ENCODE data around the gene RXRA. TPM values are rescaled to one million over a fixed set of nuclear protein-coding genes. Genes with fewer than 3 reads are reported as not detected.

RXRA gene
- total RNA-seq, 1 donor from 2014 or later, result 49.4 TPM

GRCh38 chr9:134313470-134313869, 12.8 kb upstream of the RXRA start:
- Histone ChIP-seq H3K36me3 (no peaks in the 10 kb centered on the region), H3K27me3 (no peaks in the 10 kb centered on the region), H3K4me1 (peaks cover 15% of the 10 kb centered on the region), H3K27ac (no peak overlapping the region), H3K4me3 (no peak overlapping the region), H3K9me3 (no peaks in the 10 kb centered on the region)
- intact Hi-C loops (cut with DNase I), result no loop called here
- DNase-seq (ENCODE audit: extremely low spot score in 2 of 2), result no peak
- no peak for TF ChIP-seq POLR2A (IDR thresholded peaks at IDR 0.05)
- no peak for TF ChIP-seq POLR2AphosphoS5 (IDR thresholded peaks at IDR 0.05; ENCODE audit: insufficient read depth in 1 of 2, low read depth in 1 of 2)
- TF ChIP-seq CTCF (IDR thresholded peaks at IDR 0.05), result no peak

- H3K4me3 ChIP-seq, result no peak overlapping the region
- no peaks in the 10 kb centered on the region for H3K27me3 ChIP-seq
- H3K27ac ChIP-seq, result no peak overlapping the region
- H3K36me3 ChIP-seq, result no peaks in the 10 kb centered on the region
- DNase-seq (ENCODE audit: extremely low spot score in 2 of 2), result no peak
- H3K9me3 ChIP-seq, result no peaks in the 10 kb centered on the region
- intact Hi-C loops (cut with DNase I), result no loop called here
- no peak for TF ChIP-seq CTCF (IDR thresholded peaks at IDR 0.05)
- no peak for TF ChIP-seq POLR2A (IDR thresholded peaks at IDR 0.05)
- TF ChIP-seq POLR2AphosphoS5 (IDR thresholded peaks at IDR 0.05; ENCODE audit: insufficient read depth in 1 of 2, low read depth in 1 of 2), result no peak
- peaks cover 15% of the 10 kb centered on the region for H3K4me1 ChIP-seq
Observed at GRCh38 chr9:134314039-134314949, 12.0 kb upstream of the RXRA start.

GRCh38 chr9:134314950-134315715, 11.1 kb upstream of the RXRA start:
- Histone ChIP-seq H3K36me3 (no peaks in the 10 kb centered on the region), H3K4me1 (peaks cover 15% of the 10 kb centered on the region), H3K9me3 (no peaks in the 10 kb centered on the region), H3K4me3 (no peak overlapping the region), H3K27ac (no peak overlapping the region), H3K27me3 (no peaks in the 10 kb centered on the region)
- intact Hi-C loops (cut with DNase I), result no loop called here
- TF ChIP-seq POLR2AphosphoS5 (IDR thresholded peaks at IDR 0.05; ENCODE audit: insufficient read depth in 1 of 2, low read depth in 1 of 2) (no peak), CTCF (IDR thresholded peaks at IDR 0.05) (no peak), POLR2A (IDR thresholded peaks at IDR 0.05) (no peak)
- no peak for DNase-seq (ENCODE audit: extremely low spot score in 2 of 2)

- H3K27ac ChIP-seq, result no peak overlapping the region
- no peak for DNase-seq (ENCODE audit: extremely low spot score in 2 of 2)
- intact Hi-C loops (cut with DNase I), result no loop called here
Observed at GRCh38 chr9:134315716-134316448, 10.4 kb upstream of the RXRA start.

More at GRCh38 chr9:134315716-134316448, 10.4 kb upstream of the RXRA start:
- H3K4me1 ChIP-seq, result peaks cover 15% of the 10 kb centered on the region
- no peaks in the 10 kb centered on the region for H3K36me3 ChIP-seq
- no peak overlapping the region for H3K4me3 ChIP-seq
- H3K9me3 ChIP-seq, result no peaks in the 10 kb centered on the region
- TF ChIP-seq CTCF (IDR thresholded peaks at IDR 0.05), result no peak
- no peak for TF ChIP-seq POLR2AphosphoS5 (IDR thresholded peaks at IDR 0.05; ENCODE audit: insufficient read depth in 1 of 2, low read depth in 1 of 2)
- no peak for TF ChIP-seq POLR2A (IDR thresholded peaks at IDR 0.05)
- H3K27me3 ChIP-seq, result no peaks in the 10 kb centered on the region

All from vagina (tissue), 2 donors.